ENCODE measurements around the gene FUZ.

Gene FUZ

GRCh38 chr19:49818649-49819370 lies 5.7 kb upstream of the FUZ start:
- Histone ChIP-seq H3K27ac (ENCODE audit: low read depth, low read length) (peak overlapping the region; percentile 75), H3K9me2 (replicated peaks; ENCODE audit: control insufficient read depth, low read length) (no peaks in the 10 kb centered on the region), H3F3A (ENCODE audit: control insufficient read depth, insufficient read depth) (peaks cover 14% of the 10 kb centered on the region), H3K4me3 (ENCODE audit: low read length) (peak overlapping the region; percentile 98), H3K36me3 (ENCODE audit: control insufficient read depth, low read length) (peaks cover 43% of the 10 kb centered on the region), H3K4me2 (ENCODE audit: low read length) (peak overlapping the region; percentile 80), H4K20me1 (ENCODE audit: control insufficient read depth, insufficient read depth, low read depth, low read length) (no peaks in the 10 kb centered on the region), H3K79me2 (ENCODE audit: control insufficient read depth, low read length) (peaks cover 50% of the 10 kb centered on the region), H3K4me1 (ENCODE audit: control insufficient read depth, low read length) (peaks cover 61% of the 10 kb centered on the region), H3K27me3 (ENCODE audit: control insufficient read depth, low read length) (no peaks in the 10 kb centered on the region), H3K9me3 (ENCODE audit: control insufficient read depth, insufficient read depth, low read length) (no peaks in the 10 kb centered on the region)
- no peak for TF ChIP-seq EZH2phosphoT487 (IDR thresholded peaks at IDR 0.05; ENCODE audit: borderline replicate concordance, low read length)

GRCh38 chr19:49817964-49818648 lies 5.0 kb upstream of the FUZ start, which contains the start of gene MED25:
Gene MED25 (plus strand): TSS chr19:49818289. CDS start chr19:49818342, 53 bp downstream.
- Histone ChIP-seq H3K9me2 (replicated peaks; ENCODE audit: control insufficient read depth, low read length) (no peaks in the 10 kb centered on the region), H3K79me2 (ENCODE audit: control insufficient read depth, low read length) (peaks cover 44% of the 10 kb centered on the region), H3K27me3 (ENCODE audit: control insufficient read depth, low read length) (no peaks in the 10 kb centered on the region), H3K9me3 (ENCODE audit: control insufficient read depth, insufficient read depth, low read length) (no peaks in the 10 kb centered on the region), H4K20me1 (ENCODE audit: control insufficient read depth, insufficient read depth, low read depth, low read length) (no peaks in the 10 kb centered on the region), H3K4me1 (ENCODE audit: control insufficient read depth, low read length) (peaks cover 55% of the 10 kb centered on the region), H3K4me2 (ENCODE audit: low read length) (peak within 1 kb of the TSS; percentile 80), H3K4me3 (ENCODE audit: low read length) (peak within 1 kb of the TSS; percentile 98), H3K36me3 (ENCODE audit: control insufficient read depth, low read length) (peaks cover 38% of the 10 kb centered on the region), H3K27ac (ENCODE audit: low read depth, low read length) (peak within 1 kb of the TSS; percentile 75), H3F3A (ENCODE audit: control insufficient read depth, insufficient read depth) (peaks cover 12% of the 10 kb centered on the region)
- TF ChIP-seq CTCF (IDR thresholded peaks at IDR 0.05; ENCODE audit: low read depth, low read length, poor library complexity, severe bottlenecking) (no peak), EZH2phosphoT487 (IDR thresholded peaks at IDR 0.05; ENCODE audit: borderline replicate concordance, low read length) (no peak)

GRCh38 chr19:49816590-49816989 lies 3.5 kb upstream of the FUZ start:
- no peak overlapping the region for H3K4me3 ChIP-seq (ENCODE audit: low read length)
- no peaks in the 10 kb centered on the region for H3K9me3 ChIP-seq (ENCODE audit: control insufficient read depth, insufficient read depth, low read length)
- no peak overlapping the region for H3K27ac ChIP-seq (ENCODE audit: low read depth, low read length)
- no peaks in the 10 kb centered on the region for H3K9me2 ChIP-seq (replicated peaks; ENCODE audit: control insufficient read depth, low read length)
- H3K27me3 ChIP-seq (ENCODE audit: control insufficient read depth, low read length): no peaks in the 10 kb centered on the region
- TF ChIP-seq EZH2phosphoT487 (IDR thresholded peaks at IDR 0.05; ENCODE audit: borderline replicate concordance, low read length) (no peak), CTCF (IDR thresholded peaks at IDR 0.05; ENCODE audit: low read depth, low read length, poor library complexity, severe bottlenecking) (no peak)
- H3K36me3 ChIP-seq (ENCODE audit: control insufficient read depth, low read length): peaks cover 30% of the 10 kb centered on the region
- peaks cover 13% of the 10 kb centered on the region; the same call in 1 of the 2 replicates for H3F3A ChIP-seq (ENCODE audit: control insufficient read depth, insufficient read depth)
- no peaks in the 10 kb centered on the region for H4K20me1 ChIP-seq (ENCODE audit: control insufficient read depth, insufficient read depth, low read depth, low read length)
- H3K79me2 ChIP-seq (ENCODE audit: control insufficient read depth, low read length): peaks cover 41% of the 10 kb centered on the region
- H3K4me2 ChIP-seq (ENCODE audit: low read length): no peak overlapping the region
- H3K4me1 ChIP-seq (ENCODE audit: control insufficient read depth, low read length): peaks cover 50% of the 10 kb centered on the region

DNA sequence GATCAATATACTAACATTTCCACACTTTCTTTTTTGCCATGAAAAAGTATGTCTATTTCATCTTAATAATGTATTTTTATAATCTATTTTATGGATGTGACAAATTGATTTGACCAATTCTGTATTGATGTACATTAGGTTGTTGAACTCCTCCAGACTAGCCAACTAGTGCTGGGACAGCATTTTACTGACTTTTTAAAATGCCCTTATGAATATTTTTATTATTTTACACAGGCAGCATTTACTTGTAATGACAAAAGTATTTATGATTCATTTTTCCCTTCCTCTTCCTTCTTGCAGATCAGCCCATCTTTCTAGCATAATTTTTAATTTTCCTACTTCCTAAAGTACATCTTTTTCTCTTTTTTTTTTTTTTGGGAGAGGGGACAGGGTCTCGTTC lies 918 bp upstream of the FUZ start:
- Histone ChIP-seq H3K4me2 (ENCODE audit: low read length) (peak overlapping the region; percentile 83), H3K27ac (ENCODE audit: low read depth, low read length) (peak overlapping the region; percentile 27; the same call in 1 of the 2 replicates)
- TF ChIP-seq EZH2phosphoT487 (IDR thresholded peaks at IDR 0.05; ENCODE audit: borderline replicate concordance, low read length): no peak
- TF ChIP-seq CTCF (IDR thresholded peaks at IDR 0.05; ENCODE audit: low read depth, low read length, poor library complexity, severe bottlenecking): no peak

More for the DNA sequence above, 918 bp upstream of the FUZ start:
- peaks cover 34% of the 10 kb centered on the region for H3K4me1 ChIP-seq (ENCODE audit: control insufficient read depth, low read length)
- peaks cover 14% of the 10 kb centered on the region for H3K36me3 ChIP-seq (ENCODE audit: control insufficient read depth, low read length)
- H4K20me1 ChIP-seq (ENCODE audit: control insufficient read depth, insufficient read depth, low read depth, low read length): no peaks in the 10 kb centered on the region
- H3K9me3 ChIP-seq (ENCODE audit: control insufficient read depth, insufficient read depth, low read length): no peaks in the 10 kb centered on the region
- no peaks in the 10 kb centered on the region for H3K9me2 ChIP-seq (replicated peaks; ENCODE audit: control insufficient read depth, low read length)
- H3K79me2 ChIP-seq (ENCODE audit: control insufficient read depth, low read length): peaks cover 15% of the 10 kb centered on the region
- H3K27me3 ChIP-seq (ENCODE audit: control insufficient read depth, low read length): no peaks in the 10 kb centered on the region
- peak overlapping the region; percentile 87 for H3K4me3 ChIP-seq (ENCODE audit: low read length)
- H3F3A ChIP-seq (ENCODE audit: control insufficient read depth, insufficient read depth): peaks cover 13% of the 10 kb centered on the region; the same call in 1 of the 2 replicates

Measured in DOHH2 (cell line).